ENCODE measurements around the gene FGFRL1.
A peak's percentile ranks its signal among the peaks of the same experiment; 100 is the strongest.

Gene FGFRL1

GRCh38 chr4:985123-985830 is 26.1 kb upstream of the FGFRL1 start:
- ChIA-PET CTCF (interaction anchor here (2.8 kb wide), 1 partner anchor 244 kb away, joined by 21 read pairs; no protein-coding TSS in a partner anchor), POLR2A (interaction anchor here (0.6 kb wide), 1 partner anchor 58 kb away, joined by 3 read pairs; no protein-coding TSS in a partner anchor)
- TF ChIP-seq, protein P1, sequence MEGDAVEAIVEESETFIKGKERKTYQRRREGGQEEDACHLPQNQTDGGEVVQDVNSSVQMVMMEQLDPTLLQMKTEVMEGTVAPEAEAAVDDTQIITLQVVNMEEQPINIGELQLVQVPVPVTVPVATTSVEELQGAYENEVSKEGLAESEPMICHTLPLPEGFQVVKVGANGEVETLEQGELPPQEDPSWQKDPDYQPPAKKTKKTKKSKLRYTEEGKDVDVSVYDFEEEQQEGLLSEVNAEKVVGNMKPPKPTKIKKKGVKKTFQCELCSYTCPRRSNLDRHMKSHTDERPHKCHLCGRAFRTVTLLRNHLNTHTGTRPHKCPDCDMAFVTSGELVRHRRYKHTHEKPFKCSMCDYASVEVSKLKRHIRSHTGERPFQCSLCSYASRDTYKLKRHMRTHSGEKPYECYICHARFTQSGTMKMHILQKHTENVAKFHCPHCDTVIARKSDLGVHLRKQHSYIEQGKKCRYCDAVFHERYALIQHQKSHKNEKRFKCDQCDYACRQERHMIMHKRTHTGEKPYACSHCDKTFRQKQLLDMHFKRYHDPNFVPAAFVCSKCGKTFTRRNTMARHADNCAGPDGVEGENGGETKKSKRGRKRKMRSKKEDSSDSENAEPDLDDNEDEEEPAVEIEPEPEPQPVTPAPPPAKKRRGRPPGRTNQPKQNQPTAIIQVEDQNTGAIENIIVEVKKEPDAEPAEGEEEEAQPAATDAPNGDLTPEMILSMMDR (IDR thresholded peaks at IDR 0.05; ENCODE audit: insufficient read depth, low read length, missing control alignments), result no peak
- DNase-seq (ENCODE audit: low read depth, low spot score), result no peak
- H3K4me3 ChIP-seq (ENCODE audit: low read depth, low read length), result peak overlapping the region; percentile 32

GRCh38 chr4:986428-986878 is 25.0 kb upstream of the FGFRL1 start:
- peak overlapping the region; percentile 74 for H3K4me3 ChIP-seq (ENCODE audit: low read depth, low read length)
- no peak for DNase-seq (ENCODE audit: low read depth, low spot score)
- CTCF ChIA-PET, result interaction anchor here (1.0 to 2.8 kb wide), 9 partner anchors 7 to 302 kb away, joined by 3 to 21 read pairs (median 4); partner anchors contain the start of genes GAK and TMEM175
- POLR2A ChIA-PET, result interaction anchor here (1.0 to 1.2 kb wide), 2 partner anchors 12 to 192 kb away, joined by 3 read pairs; no protein-coding TSS in a partner anchor
- TF ChIP-seq, protein P1 (IDR thresholded peaks at IDR 0.05; ENCODE audit: insufficient read depth, low read length, missing control alignments), result no peak

DNA sequence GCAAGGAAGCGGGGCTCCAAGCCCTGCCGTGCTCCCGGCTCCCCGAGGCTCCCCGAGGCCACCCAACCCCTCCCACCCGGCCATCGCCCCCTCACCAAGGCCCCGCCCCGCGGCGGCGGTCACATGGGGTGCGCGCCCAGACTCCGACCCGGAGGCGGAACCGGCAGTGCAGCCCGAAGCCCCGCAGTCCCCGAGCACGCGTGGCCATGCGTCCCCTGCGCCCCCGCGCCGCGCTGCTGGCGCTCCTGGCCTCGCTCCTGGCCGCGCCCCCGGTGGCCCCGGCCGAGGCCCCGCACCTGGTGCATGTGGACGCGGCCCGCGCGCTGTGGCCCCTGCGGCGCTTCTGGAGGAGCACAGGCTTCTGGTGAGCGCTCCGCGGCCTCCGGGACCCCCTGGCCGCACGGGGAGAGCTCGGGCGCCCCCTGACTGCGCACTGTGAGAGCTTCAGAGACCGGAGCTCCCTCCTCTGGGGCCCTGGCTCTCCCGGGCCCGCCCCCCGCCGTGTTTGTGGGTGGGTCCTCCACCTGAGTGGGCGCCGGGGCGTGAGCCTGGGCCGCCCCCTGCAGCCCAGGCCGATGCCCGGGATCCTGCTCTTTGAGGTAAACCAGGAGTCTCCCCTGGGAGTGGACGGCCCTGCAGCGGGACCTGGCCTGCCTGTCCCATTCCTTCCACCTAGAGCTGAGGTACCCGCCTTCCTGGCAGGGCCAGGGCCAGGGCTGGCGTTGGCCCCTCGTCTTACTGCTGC is 24.4 kb upstream of the FGFRL1 start, which contains the start of gene IDUA:
TSS of gene IDUA (plus strand) at position 166 of the 745 bp plus-strand sequence. CDS start at position 207, 41 bp downstream.
- ChIA-PET POLR2A (interaction anchor here (0.8 to 1.2 kb wide), 3 partner anchors 12 to 193 kb away, joined by 3 read pairs; partner anchors contain the start of genes GAK and TMEM175), CTCF (interaction anchor here (0.8 to 2.8 kb wide), 10 partner anchors 8 to 303 kb away, joined by 3 to 21 read pairs (median 4); partner anchors contain the start of genes DGKQ, GAK and TMEM175)
- peak within 1 kb of the TSS; percentile 74 for H3K4me3 ChIP-seq (ENCODE audit: low read depth, low read length)
- DNase-seq (ENCODE audit: low read depth, low spot score), result no peak
- TF ChIP-seq, protein P1 (IDR thresholded peaks at IDR 0.05; ENCODE audit: insufficient read depth, low read length, missing control alignments), result peak; percentile 70

DNA sequence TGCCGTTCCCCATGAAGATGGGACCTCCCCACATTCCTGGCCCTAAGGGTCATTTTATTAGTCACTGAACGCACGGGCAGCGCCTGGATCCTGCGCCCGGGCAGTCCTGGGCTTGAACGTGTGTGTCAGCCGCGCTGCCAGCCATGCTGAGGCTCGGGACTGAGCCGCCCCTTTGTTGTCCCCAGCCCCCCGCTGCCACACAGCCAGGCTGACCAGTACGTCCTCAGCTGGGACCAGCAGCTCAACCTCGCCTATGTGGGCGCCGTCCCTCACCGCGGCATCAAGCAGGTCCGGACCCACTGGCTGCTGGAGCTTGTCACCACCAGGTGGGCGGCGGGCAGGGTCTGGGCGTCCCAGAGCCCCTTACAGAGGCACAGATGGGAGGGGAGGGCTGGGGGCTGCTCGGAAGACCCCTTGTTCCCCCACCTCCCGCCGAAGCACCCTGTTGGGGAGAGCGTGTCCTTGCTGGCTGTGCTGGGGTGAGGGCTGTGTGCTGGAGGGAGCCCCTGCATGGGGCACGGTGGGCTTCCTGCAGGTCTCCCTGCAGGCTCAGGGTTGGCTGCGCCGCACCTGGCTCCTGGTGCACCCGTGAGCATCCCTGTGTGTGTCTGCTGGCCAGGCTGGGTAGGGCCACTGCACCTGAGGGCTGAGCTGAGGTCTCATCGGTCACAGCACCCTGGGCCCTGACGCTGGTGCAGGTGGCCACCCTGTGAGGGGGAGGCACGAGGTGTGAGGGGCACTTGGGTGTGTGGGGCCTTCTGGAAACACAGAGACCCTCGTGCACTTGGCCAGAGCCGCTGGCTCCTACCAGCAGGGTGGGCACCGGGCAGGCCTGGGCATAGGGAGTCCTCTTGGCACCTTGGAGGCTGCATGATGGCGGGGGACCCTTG is 23.6 kb upstream of the FGFRL1 start:
- no peak for DNase-seq (ENCODE audit: low read depth, low spot score)
- CTCF ChIA-PET, result interaction anchor here (0.8 to 2.8 kb wide), 10 partner anchors 9 to 304 kb away, joined by 3 to 21 read pairs (median 4); partner anchors contain the start of genes DGKQ, GAK and TMEM175

More for the DNA sequence above, 23.6 kb upstream of the FGFRL1 start:
- POLR2A ChIA-PET, result interaction anchor here (0.8 to 1.2 kb wide), 3 partner anchors 11 to 194 kb away, joined by 3 read pairs; partner anchors contain the start of genes GAK and TMEM175
- peak overlapping the region; percentile 74 for H3K4me3 ChIP-seq (ENCODE audit: low read depth, low read length)
- TF ChIP-seq, protein P1 (IDR thresholded peaks at IDR 0.05; ENCODE audit: insufficient read depth, low read length, missing control alignments), result no peak

Measured in AG04449 (cell line).